NT2/D1 (cell line): ENCODE results near the gene DUS1L.

ENCODE experiments used
- SUZ12 ChIP-seq: IDR thresholded peaks from 2 replicates; pipeline ENCODE4 v1.6.1; 2011; ENCODE audit not compliant: insufficient read length, insufficient read depth; ENCODE audit errors: extremely low read depth
- YY1 ChIP-seq: IDR thresholded peaks from 2 replicates; pipeline ENCODE4 v1.6.1; 2011; ENCODE audit not compliant: insufficient read length, insufficient read depth
- ZNF274 ChIP-seq: IDR thresholded peaks from 2 replicates; pipeline ENCODE4 v1.6.1; 2011; ENCODE audit warnings: mild to moderate bottlenecking, low read depth, low read length

- no peak for TF ChIP-seq ZNF274
- no peak for TF ChIP-seq SUZ12
- no peak for TF ChIP-seq YY1
These were observed 34.2 kb downstream of the DUS1L start, which contains the start of gene RAC3 for GRCh38 chr17:82031303-82031884.
